GM23338 (cell line): ENCODE measurements around the gene CALML5. TPM values are rescaled to one million over a fixed set of nuclear protein-coding genes. Genes with fewer than 3 reads are reported as not detected.

Experiments used
- ATAC-seq: fragments of 200-7000 bp; cut with Tn5 transposase; 3 replicates; pipeline ENCODE4 v1.9.1; 2020
- DNase-seq: peaks from one replicate; pipeline ENCODE4 v3.0.0-alpha.2; 2015; ENCODE audit warnings: low spot score
- H2AFZ ChIP-seq: fragments of 200-600 bp; sonication (generic); 2 replicates; pipeline ENCODE4 v1.8.0; 2016; ENCODE audit warnings: antibody characterized with exemption, mild to moderate bottlenecking, moderate library complexity
- H3F3A ChIP-seq: fragments of 200-600 bp; sonication (generic); replicated peaks from 2 replicates; pipeline ENCODE4 v1.8.0; 2017; ENCODE audit warnings: antibody characterized with exemption, mixed run types, low read depth
- H3K27ac ChIP-seq: fragments of 200-600 bp; sonication (generic); 2 replicates; pipeline ENCODE4 v1.6.1; 2016; ENCODE audit warnings: low read depth
- H3K27me3 ChIP-seq: fragments of 200-600 bp; sonication (generic); 2 replicates; pipeline ENCODE4 v1.8.0; 2016; ENCODE audit warnings: mild to moderate bottlenecking, mixed run types, moderate library complexity; ENCODE audit not compliant: insufficient read depth
- H3K36me3 ChIP-seq: fragments of 200-600 bp; sonication (generic); 2 replicates; pipeline ENCODE4 v1.8.0; 2016; ENCODE audit warnings: mild to moderate bottlenecking; ENCODE audit not compliant: insufficient read depth
- H3K4me1 ChIP-seq: fragments of 200-600 bp; sonication (generic); 2 replicates; pipeline ENCODE4 v1.8.0; 2016; ENCODE audit warnings: mild to moderate bottlenecking, moderate library complexity; ENCODE audit not compliant: insufficient read depth
- H3K4me2 ChIP-seq: fragments of 200-600 bp; sonication (generic); 2 replicates; pipeline ENCODE4 v1.7.1; 2017; ENCODE audit warnings: mixed run types
- H3K4me3 ChIP-seq: fragments of 200-600 bp; sonication (generic); 2 replicates; pipeline ENCODE4 v1.6.1; 2016; ENCODE audit warnings: mixed run types
- H3K79me2 ChIP-seq: fragments of 200-600 bp; sonication (generic); replicated peaks from 2 replicates; pipeline ENCODE4 v1.8.0; 2017; ENCODE audit warnings: mild to moderate bottlenecking; ENCODE audit not compliant: insufficient read depth
- H3K9me2 ChIP-seq: fragments of 200-600 bp; sonication (generic); 2 replicates; pipeline ENCODE4 v1.8.0; 2017; ENCODE audit not compliant: insufficient read depth
- H4K20me1 ChIP-seq: fragments of 200-600 bp; sonication (generic); replicated peaks from 2 replicates; pipeline ENCODE4 v1.8.0; 2017; ENCODE audit warnings: mild to moderate bottlenecking; ENCODE audit not compliant: insufficient read depth
- H3K27ac Mint-ChIP-seq: 2 replicates; pipeline ENCODE4 v1.8.0; 2020; ENCODE audit warnings: inconsistent platforms, mild to moderate bottlenecking, moderate library complexity, mixed read lengths
- H3K27me3 Mint-ChIP-seq: 3 replicates; pipeline ENCODE4 v1.8.0; 2022; ENCODE audit warnings: low read depth, mild to moderate bottlenecking, moderate library complexity, mixed read lengths, inconsistent platforms; ENCODE audit not compliant: insufficient read depth, poor library complexity
- H3K36me3 Mint-ChIP-seq: 3 replicates; pipeline ENCODE4 v1.8.0; 2021; ENCODE audit warnings: low read depth, mild to moderate bottlenecking, inconsistent platforms, moderate library complexity, mixed read lengths
- H3K4me1 Mint-ChIP-seq: 3 replicates; pipeline ENCODE4 v1.8.0; 2020; ENCODE audit warnings: mild to moderate bottlenecking, inconsistent platforms, mixed read lengths
- H3K4me3 Mint-ChIP-seq: 3 replicates; pipeline ENCODE4 v1.8.0; 2021; ENCODE audit warnings: moderate library complexity, mild to moderate bottlenecking, inconsistent platforms, mixed read lengths
- H3K9me3 Mint-ChIP-seq: 3 replicates; pipeline ENCODE4 v1.8.0; 2020; ENCODE audit warnings: moderate library complexity, mild to moderate bottlenecking, inconsistent platforms, mixed read lengths
- EZH2 ChIP-seq: fragments of 200-600 bp; sonication (generic); IDR thresholded peaks from one replicate; pipeline ENCODE4 v1.8.0; 2017; ENCODE audit warnings: antibody characterized with exemption, mild to moderate bottlenecking, low read depth; ENCODE audit not compliant: unreplicated experiment
- EZH2phosphoT487 ChIP-seq: fragments of 200-600 bp; sonication (generic); IDR thresholded peaks from one replicate; pipeline ENCODE4 v1.8.1; 2018; ENCODE audit warnings: antibody characterized with exemption; ENCODE audit not compliant: unreplicated experiment
- JUNB ChIP-seq: IDR thresholded peaks from one replicate; pipeline ENCODE4 v1.6.1; 2016; ENCODE audit warnings: antibody characterized with exemption; ENCODE audit not compliant: unreplicated experiment
- NANOG ChIP-seq: IDR thresholded peaks from 2 replicates; pipeline ENCODE4 v1.6.1; 2016; ENCODE audit warnings: antibody characterized with exemption, borderline replicate concordance
- POLR2AphosphoS5 ChIP-seq: IDR thresholded peaks from 2 replicates; pipeline ENCODE4 v1.6.1; 2016; ENCODE audit warnings: antibody characterized with exemption, low read depth
- ZNF114 ChIP-seq: fragments of 250-450 bp; sonication (Bioruptor Pico); IDR thresholded peaks from 2 replicates; pipeline ENCODE4 v1.5.0; 2020; ENCODE audit warnings: mild to moderate bottlenecking, moderate library complexity
- ZNF331 ChIP-seq: fragments of 250-450 bp; sonication (Bioruptor Pico); IDR thresholded peaks from 2 replicates; pipeline ENCODE4 v1.5.0; 2020; ENCODE audit warnings: low read depth, mild to moderate bottlenecking, moderate library complexity
- polyA plus RNA-seq: library from polyadenylated mRNA; unstranded; fragments of >200 nt; fragmentation: Nextera tagmentation; extraction: Ambion mirVana; gene quantifications from 2 replicates; pipeline ENCODE4 v1.2.1, GENCODE V29; 2016
- total RNA-seq: library from RNA; depleted of rRNA; stranded (reverse); fragments of >200 nt; shearing (Covaris generic); gene quantifications from 2 replicates; pipeline ENCODE4 v1.2.3, GENCODE V29; 2014
- TF ChIP-seq, protein P1 (sequence below): IDR thresholded peaks from one replicate; pipeline ENCODE4 v1.6.1; 2018; ENCODE audit warnings: antibody characterized with exemption; ENCODE audit not compliant: unreplicated experiment
- TF ChIP-seq, protein P2 (sequence below), 2 experiments: fragments of 200-600 bp in 1 of 2; sonication (generic) in 1 of 2; conservative IDR thresholded peaks; 2 replicates each; pipeline versions ENCODE4 v1.5.1 to v1.6.1; 2016 to 2017; ENCODE audit warnings: antibody characterized with exemption in 2 of 2, low read depth in 2 of 2, mild to moderate bottlenecking in 2 of 2, moderate library complexity in 1 of 2
- TF ChIP-seq, protein P3 (sequence below): IDR thresholded peaks from 2 replicates; pipeline ENCODE4 v1.6.1; 2016; ENCODE audit warnings: antibody characterized with exemption

The CALML5 gene
- total and polyA plus RNA-seq, 2 experiments from 2014 or later = 0.40 TPM; not detected in 1

DNA sequence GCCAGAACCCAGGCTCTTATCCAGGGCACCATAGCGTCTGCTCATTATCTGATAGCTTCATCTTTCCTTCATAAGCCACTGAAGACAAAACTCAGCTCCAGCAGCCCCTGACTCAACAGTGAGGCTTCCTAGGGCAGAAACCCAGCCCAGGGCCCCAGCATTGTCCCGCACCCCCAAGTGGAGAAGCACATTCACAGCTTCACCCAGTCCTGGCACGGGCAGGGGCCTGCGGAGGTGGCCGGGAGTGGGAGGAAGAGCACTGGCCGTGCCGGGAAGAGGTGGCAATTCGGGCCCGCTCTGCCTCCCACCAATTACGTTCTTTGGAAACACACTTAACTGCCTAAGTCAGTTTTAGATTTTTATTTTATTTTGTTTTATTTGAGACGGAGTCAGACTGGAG, 10.3 kb upstream of the CALML5 start:
- no peaks in the 10 kb centered on the region for H3K9me2 ChIP-seq
- no peak for TF ChIP-seq EZH2phosphoT487
- no peak for TF ChIP-seq EZH2
- no peak for TF ChIP-seq POLR2AphosphoS5
- no peak for TF ChIP-seq NANOG
- TF ChIP-seq ZNF114 (CRISPR knock-in tag) = no peak
- no peak for TF ChIP-seq ZNF331 (CRISPR knock-in tag)
- TF ChIP-seq, protein P1, sequence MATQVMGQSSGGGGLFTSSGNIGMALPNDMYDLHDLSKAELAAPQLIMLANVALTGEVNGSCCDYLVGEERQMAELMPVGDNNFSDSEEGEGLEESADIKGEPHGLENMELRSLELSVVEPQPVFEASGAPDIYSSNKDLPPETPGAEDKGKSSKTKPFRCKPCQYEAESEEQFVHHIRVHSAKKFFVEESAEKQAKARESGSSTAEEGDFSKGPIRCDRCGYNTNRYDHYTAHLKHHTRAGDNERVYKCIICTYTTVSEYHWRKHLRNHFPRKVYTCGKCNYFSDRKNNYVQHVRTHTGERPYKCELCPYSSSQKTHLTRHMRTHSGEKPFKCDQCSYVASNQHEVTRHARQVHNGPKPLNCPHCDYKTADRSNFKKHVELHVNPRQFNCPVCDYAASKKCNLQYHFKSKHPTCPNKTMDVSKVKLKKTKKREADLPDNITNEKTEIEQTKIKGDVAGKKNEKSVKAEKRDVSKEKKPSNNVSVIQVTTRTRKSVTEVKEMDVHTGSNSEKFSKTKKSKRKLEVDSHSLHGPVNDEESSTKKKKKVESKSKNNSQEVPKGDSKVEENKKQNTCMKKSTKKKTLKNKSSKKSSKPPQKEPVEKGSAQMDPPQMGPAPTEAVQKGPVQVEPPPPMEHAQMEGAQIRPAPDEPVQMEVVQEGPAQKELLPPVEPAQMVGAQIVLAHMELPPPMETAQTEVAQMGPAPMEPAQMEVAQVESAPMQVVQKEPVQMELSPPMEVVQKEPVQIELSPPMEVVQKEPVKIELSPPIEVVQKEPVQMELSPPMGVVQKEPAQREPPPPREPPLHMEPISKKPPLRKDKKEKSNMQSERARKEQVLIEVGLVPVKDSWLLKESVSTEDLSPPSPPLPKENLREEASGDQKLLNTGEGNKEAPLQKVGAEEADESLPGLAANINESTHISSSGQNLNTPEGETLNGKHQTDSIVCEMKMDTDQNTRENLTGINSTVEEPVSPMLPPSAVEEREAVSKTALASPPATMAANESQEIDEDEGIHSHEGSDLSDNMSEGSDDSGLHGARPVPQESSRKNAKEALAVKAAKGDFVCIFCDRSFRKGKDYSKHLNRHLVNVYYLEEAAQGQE = no peak
- TF ChIP-seq, protein P2, sequence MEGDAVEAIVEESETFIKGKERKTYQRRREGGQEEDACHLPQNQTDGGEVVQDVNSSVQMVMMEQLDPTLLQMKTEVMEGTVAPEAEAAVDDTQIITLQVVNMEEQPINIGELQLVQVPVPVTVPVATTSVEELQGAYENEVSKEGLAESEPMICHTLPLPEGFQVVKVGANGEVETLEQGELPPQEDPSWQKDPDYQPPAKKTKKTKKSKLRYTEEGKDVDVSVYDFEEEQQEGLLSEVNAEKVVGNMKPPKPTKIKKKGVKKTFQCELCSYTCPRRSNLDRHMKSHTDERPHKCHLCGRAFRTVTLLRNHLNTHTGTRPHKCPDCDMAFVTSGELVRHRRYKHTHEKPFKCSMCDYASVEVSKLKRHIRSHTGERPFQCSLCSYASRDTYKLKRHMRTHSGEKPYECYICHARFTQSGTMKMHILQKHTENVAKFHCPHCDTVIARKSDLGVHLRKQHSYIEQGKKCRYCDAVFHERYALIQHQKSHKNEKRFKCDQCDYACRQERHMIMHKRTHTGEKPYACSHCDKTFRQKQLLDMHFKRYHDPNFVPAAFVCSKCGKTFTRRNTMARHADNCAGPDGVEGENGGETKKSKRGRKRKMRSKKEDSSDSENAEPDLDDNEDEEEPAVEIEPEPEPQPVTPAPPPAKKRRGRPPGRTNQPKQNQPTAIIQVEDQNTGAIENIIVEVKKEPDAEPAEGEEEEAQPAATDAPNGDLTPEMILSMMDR (conservative IDR thresholded peaks at IDR 0.05; ENCODE audit: low read depth in 2 of 2) = no peak
- TF ChIP-seq, protein P3, sequence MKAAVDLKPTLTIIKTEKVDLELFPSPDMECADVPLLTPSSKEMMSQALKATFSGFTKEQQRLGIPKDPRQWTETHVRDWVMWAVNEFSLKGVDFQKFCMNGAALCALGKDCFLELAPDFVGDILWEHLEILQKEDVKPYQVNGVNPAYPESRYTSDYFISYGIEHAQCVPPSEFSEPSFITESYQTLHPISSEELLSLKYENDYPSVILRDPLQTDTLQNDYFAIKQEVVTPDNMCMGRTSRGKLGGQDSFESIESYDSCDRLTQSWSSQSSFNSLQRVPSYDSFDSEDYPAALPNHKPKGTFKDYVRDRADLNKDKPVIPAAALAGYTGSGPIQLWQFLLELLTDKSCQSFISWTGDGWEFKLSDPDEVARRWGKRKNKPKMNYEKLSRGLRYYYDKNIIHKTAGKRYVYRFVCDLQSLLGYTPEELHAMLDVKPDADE = no peak
- no peak for TF ChIP-seq JUNB
- no peaks in the 10 kb centered on the region for H3K27me3 ChIP-seq
- H3K27me3 Mint-ChIP-seq = peaks cover 5% of the 10 kb centered on the region
- H3K36me3 ChIP-seq = no peaks in the 10 kb centered on the region
- H3K27ac ChIP-seq = no peak overlapping the region
- DNase-seq = no peak
- H4K20me1 ChIP-seq = no peaks in the 10 kb centered on the region
- H2AFZ ChIP-seq = no peak overlapping the region
- H3K4me1 ChIP-seq = peaks cover 6% of the 10 kb centered on the region; the same call in 1 of the 2 replicates
- H3F3A ChIP-seq = no peaks in the 10 kb centered on the region
- peaks cover 20% of the 10 kb centered on the region for H3K4me1 Mint-ChIP-seq
- H3K4me3 ChIP-seq = no peak overlapping the region
- ATAC-seq = no peak
- no peaks in the 10 kb centered on the region for H3K9me3 Mint-ChIP-seq
- H3K27ac Mint-ChIP-seq = no peak overlapping the region
- no peaks in the 10 kb centered on the region for H3K79me2 ChIP-seq
- no peaks in the 10 kb centered on the region for H3K36me3 Mint-ChIP-seq
- H3K4me2 ChIP-seq = no peak overlapping the region
- no peak overlapping the region for H3K4me3 Mint-ChIP-seq

GRCh38 chr10:5509236-5509635, 9.9 kb upstream of the CALML5 start:
- no peak overlapping the region for H2AFZ ChIP-seq
- no peaks in the 10 kb centered on the region for H3K79me2 ChIP-seq
- H3K36me3 ChIP-seq = no peaks in the 10 kb centered on the region
- TF ChIP-seq NANOG (no peak), EZH2phosphoT487 (no peak)
- TF ChIP-seq, protein P3 = no peak
- no peak overlapping the region for H3K4me3 ChIP-seq
- no peaks in the 10 kb centered on the region for H3K36me3 Mint-ChIP-seq
- H3K9me3 Mint-ChIP-seq = no peaks in the 10 kb centered on the region
- H3K27ac Mint-ChIP-seq = no peak overlapping the region
- H3K9me2 ChIP-seq = no peaks in the 10 kb centered on the region
- H3K4me3 Mint-ChIP-seq = no peak overlapping the region
- no peak for ATAC-seq
- peaks cover 6% of the 10 kb centered on the region; the same call in 1 of the 2 replicates for H3K4me1 ChIP-seq
- H4K20me1 ChIP-seq = no peaks in the 10 kb centered on the region
- H3K27ac ChIP-seq = no peak overlapping the region
- no peak for DNase-seq
- peaks cover 20% of the 10 kb centered on the region for H3K4me1 Mint-ChIP-seq
- no peak overlapping the region for H3K4me2 ChIP-seq
- peaks cover 5% of the 10 kb centered on the region for H3K27me3 Mint-ChIP-seq
- H3K27me3 ChIP-seq = no peaks in the 10 kb centered on the region
- H3F3A ChIP-seq = no peaks in the 10 kb centered on the region
